Measurements from ENCODE around the gene ZBTB40.

The ZBTB40 gene

DNA sequence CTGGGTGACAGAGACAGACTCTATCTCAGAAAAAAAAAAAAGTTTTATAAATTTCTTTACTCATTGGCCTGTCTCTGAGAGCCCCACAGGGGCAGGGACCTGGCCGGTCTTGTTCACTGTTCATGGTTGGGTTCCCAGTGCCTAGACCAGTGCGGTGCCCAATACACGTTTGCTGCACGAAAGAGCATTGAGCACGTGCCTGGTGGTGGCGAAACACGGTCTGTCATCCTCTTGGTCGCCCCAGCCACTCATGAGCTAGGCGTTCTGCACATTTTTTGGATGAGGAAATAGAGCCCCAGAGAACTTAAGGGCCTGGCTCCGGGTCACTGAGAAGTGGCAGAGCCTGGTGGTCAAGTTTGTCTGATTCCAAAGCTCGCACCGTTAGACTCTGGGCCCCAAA, 93.0 kb downstream of the ZBTB40 start:
- Histone ChIP-seq H3K9ac (ENCODE audit: low read length) (no peak overlapping the region), H3K36me3 (ENCODE audit: low read length) (no peaks in the 10 kb centered on the region), H3K4me2 (ENCODE audit: low read depth, low read length, poor library complexity, severe bottlenecking) (no peak overlapping the region), H3F3A (ENCODE audit: insufficient read depth) (no peaks in the 10 kb centered on the region), H3K4me3 (ENCODE audit: insufficient read depth, low read length, poor library complexity, severe bottlenecking) (no peak overlapping the region), H3K79me2 (ENCODE audit: insufficient read depth, low read length) (no peaks in the 10 kb centered on the region), H3K9me2 (replicated peaks; ENCODE audit: insufficient read depth, low read length) (no peaks in the 10 kb centered on the region), H3K9me3 (ENCODE audit: insufficient read depth, low read length) (no peaks in the 10 kb centered on the region), H3K27ac (ENCODE audit: low read depth, low read length) (no peak overlapping the region), H4K20me1 (ENCODE audit: low read depth, low read length) (no peaks in the 10 kb centered on the region), H2AFZ (ENCODE audit: low read depth, low read length, severe bottlenecking) (no peak overlapping the region), H3K27me3 (ENCODE audit: low read length) (no peaks in the 10 kb centered on the region)
- TF ChIP-seq CTCF (IDR thresholded peaks at IDR 0.05; ENCODE audit: insufficient read depth, low read length, poor library complexity, severe bottlenecking) (no peak), EZH2phosphoT487 (conservative IDR thresholded peaks at IDR 0.05; ENCODE audit: low read length) (no peak)

DNA sequence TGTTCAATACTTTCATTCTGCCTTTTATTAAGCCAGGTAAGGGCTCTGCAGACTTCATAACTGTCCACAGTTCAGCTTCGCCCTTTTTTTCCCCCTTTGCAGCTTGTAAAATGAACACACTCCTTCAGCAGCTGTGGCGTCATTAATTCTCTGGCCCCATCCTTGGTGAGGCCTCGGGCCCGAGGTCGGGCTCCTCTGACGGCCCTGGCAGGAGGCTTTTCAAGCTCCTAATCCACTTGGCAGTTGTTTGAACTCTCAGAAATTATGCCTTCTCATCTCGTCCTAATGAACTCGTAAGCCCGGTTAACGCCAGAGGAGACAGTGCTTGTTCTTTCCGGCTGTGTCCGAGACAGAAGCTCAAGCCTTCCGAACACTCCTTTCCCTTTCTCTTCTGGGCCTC, 93.5 kb downstream of the ZBTB40 start:
- Histone ChIP-seq H3K36me3 (ENCODE audit: low read length) (no peaks in the 10 kb centered on the region), H3K27ac (ENCODE audit: low read depth, low read length) (no peak overlapping the region), H3K27me3 (ENCODE audit: low read length) (no peaks in the 10 kb centered on the region), H4K20me1 (ENCODE audit: low read depth, low read length) (no peaks in the 10 kb centered on the region), H3K4me3 (ENCODE audit: insufficient read depth, low read length, poor library complexity, severe bottlenecking) (no peak overlapping the region), H3K9me2 (replicated peaks; ENCODE audit: insufficient read depth, low read length) (no peaks in the 10 kb centered on the region), H3K79me2 (ENCODE audit: insufficient read depth, low read length) (no peaks in the 10 kb centered on the region), H3K9ac (ENCODE audit: low read length) (no peak overlapping the region), H3F3A (ENCODE audit: insufficient read depth) (no peaks in the 10 kb centered on the region), H3K9me3 (ENCODE audit: insufficient read depth, low read length) (no peaks in the 10 kb centered on the region), H2AFZ (ENCODE audit: low read depth, low read length, severe bottlenecking) (no peak overlapping the region), H3K4me2 (ENCODE audit: low read depth, low read length, poor library complexity, severe bottlenecking) (no peak overlapping the region)
- TF ChIP-seq CTCF (IDR thresholded peaks at IDR 0.05; ENCODE audit: insufficient read depth, low read length, poor library complexity, severe bottlenecking) (no peak), EZH2phosphoT487 (conservative IDR thresholded peaks at IDR 0.05; ENCODE audit: low read length) (no peak)

GRCh38 chr1:22547186-22547817, 95.7 kb downstream of the ZBTB40 start:
- Histone ChIP-seq H2AFZ (ENCODE audit: low read depth, low read length, severe bottlenecking) (no peak overlapping the region), H3K27me3 (ENCODE audit: low read length) (no peaks in the 10 kb centered on the region; the same call in 1 of the 2 replicates), H3K27ac (ENCODE audit: low read depth, low read length) (no peak overlapping the region), H3K79me2 (ENCODE audit: insufficient read depth, low read length) (no peaks in the 10 kb centered on the region), H3K9me3 (ENCODE audit: insufficient read depth, low read length) (no peaks in the 10 kb centered on the region), H3K4me3 (ENCODE audit: insufficient read depth, low read length, poor library complexity, severe bottlenecking) (no peak overlapping the region), H3K9ac (ENCODE audit: low read length) (no peak overlapping the region), H3F3A (ENCODE audit: insufficient read depth) (no peaks in the 10 kb centered on the region), H4K20me1 (ENCODE audit: low read depth, low read length) (no peaks in the 10 kb centered on the region), H3K36me3 (ENCODE audit: low read length) (no peaks in the 10 kb centered on the region), H3K4me2 (ENCODE audit: low read depth, low read length, poor library complexity, severe bottlenecking) (no peak overlapping the region), H3K9me2 (replicated peaks; ENCODE audit: insufficient read depth, low read length) (no peaks in the 10 kb centered on the region)
- TF ChIP-seq CTCF (IDR thresholded peaks at IDR 0.05; ENCODE audit: insufficient read depth, low read length, poor library complexity, severe bottlenecking) = no peak
- no peak for TF ChIP-seq EZH2phosphoT487 (conservative IDR thresholded peaks at IDR 0.05; ENCODE audit: low read length)
